Measurements from ENCODE around the gene HIVEP3.

- TF ChIP-seq CTCF (IDR thresholded peaks at IDR 0.05) (no peak), EP300 (IDR thresholded peaks at IDR 0.05) (no peak)
Observed at GRCh38 chr1:41571041-41571440, 347.7 kb downstream of the HIVEP3 start.

All from tibial nerve (tissue), 4 donors.